GM23338 (cell line): ENCODE results near the gene FRAT2. TPM values are rescaled to one million over a fixed set of nuclear protein-coding genes. Genes with fewer than 3 reads are reported as not detected.

Source experiments
- ATAC-seq: fragments of 200-7000 bp; cut with Tn5 transposase; 3 replicates; pipeline ENCODE4 v1.9.1; 2020
- DNase-seq: peaks from one replicate; pipeline ENCODE4 v3.0.0-alpha.2; 2015; ENCODE audit warnings: low spot score
- H2AFZ ChIP-seq: fragments of 200-600 bp; sonication (generic); 2 replicates; pipeline ENCODE4 v1.8.0; 2016; ENCODE audit warnings: antibody characterized with exemption, mild to moderate bottlenecking, moderate library complexity
- H3F3A ChIP-seq: fragments of 200-600 bp; sonication (generic); replicated peaks from 2 replicates; pipeline ENCODE4 v1.8.0; 2017; ENCODE audit warnings: antibody characterized with exemption, mixed run types, low read depth
- H3K27ac ChIP-seq: fragments of 200-600 bp; sonication (generic); 2 replicates; pipeline ENCODE4 v1.6.1; 2016; ENCODE audit warnings: low read depth
- H3K27me3 ChIP-seq: fragments of 200-600 bp; sonication (generic); 2 replicates; pipeline ENCODE4 v1.8.0; 2016; ENCODE audit warnings: mild to moderate bottlenecking, mixed run types, moderate library complexity; ENCODE audit not compliant: insufficient read depth
- H3K36me3 ChIP-seq: fragments of 200-600 bp; sonication (generic); 2 replicates; pipeline ENCODE4 v1.8.0; 2016; ENCODE audit warnings: mild to moderate bottlenecking; ENCODE audit not compliant: insufficient read depth
- H3K4me1 ChIP-seq: fragments of 200-600 bp; sonication (generic); 2 replicates; pipeline ENCODE4 v1.8.0; 2016; ENCODE audit warnings: mild to moderate bottlenecking, moderate library complexity; ENCODE audit not compliant: insufficient read depth
- H3K4me2 ChIP-seq: fragments of 200-600 bp; sonication (generic); 2 replicates; pipeline ENCODE4 v1.7.1; 2017; ENCODE audit warnings: mixed run types
- H3K4me3 ChIP-seq: fragments of 200-600 bp; sonication (generic); 2 replicates; pipeline ENCODE4 v1.6.1; 2016; ENCODE audit warnings: mixed run types
- H3K79me2 ChIP-seq: fragments of 200-600 bp; sonication (generic); replicated peaks from 2 replicates; pipeline ENCODE4 v1.8.0; 2017; ENCODE audit warnings: mild to moderate bottlenecking; ENCODE audit not compliant: insufficient read depth
- H3K9me2 ChIP-seq: fragments of 200-600 bp; sonication (generic); 2 replicates; pipeline ENCODE4 v1.8.0; 2017; ENCODE audit not compliant: insufficient read depth
- H4K20me1 ChIP-seq: fragments of 200-600 bp; sonication (generic); replicated peaks from 2 replicates; pipeline ENCODE4 v1.8.0; 2017; ENCODE audit warnings: mild to moderate bottlenecking; ENCODE audit not compliant: insufficient read depth
- H3K27ac Mint-ChIP-seq: 2 replicates; pipeline ENCODE4 v1.8.0; 2020; ENCODE audit warnings: inconsistent platforms, mild to moderate bottlenecking, moderate library complexity, mixed read lengths
- H3K27me3 Mint-ChIP-seq: 3 replicates; pipeline ENCODE4 v1.8.0; 2022; ENCODE audit warnings: low read depth, mild to moderate bottlenecking, moderate library complexity, mixed read lengths, inconsistent platforms; ENCODE audit not compliant: insufficient read depth, poor library complexity
- H3K36me3 Mint-ChIP-seq: 3 replicates; pipeline ENCODE4 v1.8.0; 2021; ENCODE audit warnings: low read depth, mild to moderate bottlenecking, inconsistent platforms, moderate library complexity, mixed read lengths
- H3K4me1 Mint-ChIP-seq: 3 replicates; pipeline ENCODE4 v1.8.0; 2020; ENCODE audit warnings: mild to moderate bottlenecking, inconsistent platforms, mixed read lengths
- H3K4me3 Mint-ChIP-seq: 3 replicates; pipeline ENCODE4 v1.8.0; 2021; ENCODE audit warnings: moderate library complexity, mild to moderate bottlenecking, inconsistent platforms, mixed read lengths
- H3K9me3 Mint-ChIP-seq: 3 replicates; pipeline ENCODE4 v1.8.0; 2020; ENCODE audit warnings: moderate library complexity, mild to moderate bottlenecking, inconsistent platforms, mixed read lengths
- CREB1 ChIP-seq: fragments of 250-450 bp; sonication (Bioruptor Pico); IDR thresholded peaks from 2 replicates; pipeline ENCODE4 v1.5.0; 2020; ENCODE audit warnings: low read depth, mild to moderate bottlenecking, moderate library complexity
- ETS1 ChIP-seq: IDR thresholded peaks from 2 replicates; pipeline ENCODE4 v1.6.1; 2016; ENCODE audit warnings: antibody characterized with exemption
- EZH2 ChIP-seq: fragments of 200-600 bp; sonication (generic); IDR thresholded peaks from one replicate; pipeline ENCODE4 v1.8.0; 2017; ENCODE audit warnings: antibody characterized with exemption, mild to moderate bottlenecking, low read depth; ENCODE audit not compliant: unreplicated experiment
- EZH2phosphoT487 ChIP-seq: fragments of 200-600 bp; sonication (generic); IDR thresholded peaks from one replicate; pipeline ENCODE4 v1.8.1; 2018; ENCODE audit warnings: antibody characterized with exemption; ENCODE audit not compliant: unreplicated experiment
- JUNB ChIP-seq: IDR thresholded peaks from one replicate; pipeline ENCODE4 v1.6.1; 2016; ENCODE audit warnings: antibody characterized with exemption; ENCODE audit not compliant: unreplicated experiment
- NANOG ChIP-seq: IDR thresholded peaks from 2 replicates; pipeline ENCODE4 v1.6.1; 2016; ENCODE audit warnings: antibody characterized with exemption, borderline replicate concordance
- POLR2AphosphoS5 ChIP-seq: IDR thresholded peaks from 2 replicates; pipeline ENCODE4 v1.6.1; 2016; ENCODE audit warnings: antibody characterized with exemption, low read depth
- REST ChIP-seq: IDR thresholded peaks from one replicate; pipeline ENCODE4 v1.6.1; 2018; ENCODE audit warnings: antibody characterized with exemption; ENCODE audit not compliant: unreplicated experiment
- STAT1 ChIP-seq: IDR thresholded peaks from one replicate; pipeline ENCODE4 v1.6.1; 2016; ENCODE audit warnings: antibody characterized with exemption; ENCODE audit not compliant: unreplicated experiment
- ZNF114 ChIP-seq: fragments of 250-450 bp; sonication (Bioruptor Pico); IDR thresholded peaks from 2 replicates; pipeline ENCODE4 v1.5.0; 2020; ENCODE audit warnings: mild to moderate bottlenecking, moderate library complexity
- ZNF331 ChIP-seq: fragments of 250-450 bp; sonication (Bioruptor Pico); IDR thresholded peaks from 2 replicates; pipeline ENCODE4 v1.5.0; 2020; ENCODE audit warnings: low read depth, mild to moderate bottlenecking, moderate library complexity
- polyA plus RNA-seq: library from polyadenylated mRNA; unstranded; fragments of >200 nt; fragmentation: Nextera tagmentation; extraction: Ambion mirVana; gene quantifications from 2 replicates; pipeline ENCODE4 v1.2.1, GENCODE V29; 2016
- total RNA-seq: library from RNA; depleted of rRNA; stranded (reverse); fragments of >200 nt; shearing (Covaris generic); gene quantifications from 2 replicates; pipeline ENCODE4 v1.2.3, GENCODE V29; 2014
- TF ChIP-seq, protein P1 (sequence below): fragments of 250-450 bp; sonication (Bioruptor Pico); IDR thresholded peaks from 2 replicates; pipeline ENCODE4 v1.5.0; 2020; ENCODE audit warnings: mild to moderate bottlenecking, moderate library complexity
- TF ChIP-seq, protein P2 (sequence below), 2 experiments: fragments of 200-600 bp in 1 of 2; sonication (generic) in 1 of 2; conservative IDR thresholded peaks; 2 replicates each; pipeline versions ENCODE4 v1.5.1 to v1.6.1; 2016 to 2017; ENCODE audit warnings: antibody characterized with exemption in 2 of 2, low read depth in 2 of 2, mild to moderate bottlenecking in 2 of 2, moderate library complexity in 1 of 2

FRAT2 gene
- total and polyA plus RNA-seq, 2 experiments from 2014 or later: 24.5 to 109 TPM

DNA sequence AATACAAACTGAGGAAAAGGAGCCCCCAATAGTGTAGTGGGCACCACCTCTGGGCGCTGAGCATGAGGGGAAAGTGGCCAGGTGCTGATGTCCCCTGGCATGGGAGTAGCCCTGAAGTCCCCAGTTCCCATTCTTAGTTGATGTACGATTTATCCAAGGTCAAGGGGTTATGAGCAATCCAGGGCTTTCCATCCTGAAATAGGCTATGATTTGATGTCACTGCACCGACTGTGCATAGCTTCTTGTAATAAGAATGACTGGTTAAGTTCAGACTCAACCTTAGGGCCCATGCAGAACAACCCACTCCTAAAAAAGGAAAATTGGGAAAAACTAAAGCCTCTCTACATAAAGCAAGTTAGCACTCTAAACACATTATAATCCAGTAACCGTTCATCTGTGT lies 11.0 kb downstream of the FRAT2 start:
- Histone ChIP-seq H3F3A (peaks cover 28% of the 10 kb centered on the region), H3K9me2 (no peaks in the 10 kb centered on the region), H3K4me2 (no peak overlapping the region), H3K4me1 (peaks cover 44% of the 10 kb centered on the region), H2AFZ (no peak overlapping the region), H3K27me3 (peaks cover 28% of the 10 kb centered on the region), H4K20me1 (peaks cover 6% of the 10 kb centered on the region), H3K27ac (no peak overlapping the region), H3K36me3 (no peaks in the 10 kb centered on the region), H3K79me2 (0 out of 2 replicates have a peak, but pooled peaks cover 2% of the 10 kb centered on the region), H3K4me3 (no peak overlapping the region)
- TF ChIP-seq, protein P1, sequence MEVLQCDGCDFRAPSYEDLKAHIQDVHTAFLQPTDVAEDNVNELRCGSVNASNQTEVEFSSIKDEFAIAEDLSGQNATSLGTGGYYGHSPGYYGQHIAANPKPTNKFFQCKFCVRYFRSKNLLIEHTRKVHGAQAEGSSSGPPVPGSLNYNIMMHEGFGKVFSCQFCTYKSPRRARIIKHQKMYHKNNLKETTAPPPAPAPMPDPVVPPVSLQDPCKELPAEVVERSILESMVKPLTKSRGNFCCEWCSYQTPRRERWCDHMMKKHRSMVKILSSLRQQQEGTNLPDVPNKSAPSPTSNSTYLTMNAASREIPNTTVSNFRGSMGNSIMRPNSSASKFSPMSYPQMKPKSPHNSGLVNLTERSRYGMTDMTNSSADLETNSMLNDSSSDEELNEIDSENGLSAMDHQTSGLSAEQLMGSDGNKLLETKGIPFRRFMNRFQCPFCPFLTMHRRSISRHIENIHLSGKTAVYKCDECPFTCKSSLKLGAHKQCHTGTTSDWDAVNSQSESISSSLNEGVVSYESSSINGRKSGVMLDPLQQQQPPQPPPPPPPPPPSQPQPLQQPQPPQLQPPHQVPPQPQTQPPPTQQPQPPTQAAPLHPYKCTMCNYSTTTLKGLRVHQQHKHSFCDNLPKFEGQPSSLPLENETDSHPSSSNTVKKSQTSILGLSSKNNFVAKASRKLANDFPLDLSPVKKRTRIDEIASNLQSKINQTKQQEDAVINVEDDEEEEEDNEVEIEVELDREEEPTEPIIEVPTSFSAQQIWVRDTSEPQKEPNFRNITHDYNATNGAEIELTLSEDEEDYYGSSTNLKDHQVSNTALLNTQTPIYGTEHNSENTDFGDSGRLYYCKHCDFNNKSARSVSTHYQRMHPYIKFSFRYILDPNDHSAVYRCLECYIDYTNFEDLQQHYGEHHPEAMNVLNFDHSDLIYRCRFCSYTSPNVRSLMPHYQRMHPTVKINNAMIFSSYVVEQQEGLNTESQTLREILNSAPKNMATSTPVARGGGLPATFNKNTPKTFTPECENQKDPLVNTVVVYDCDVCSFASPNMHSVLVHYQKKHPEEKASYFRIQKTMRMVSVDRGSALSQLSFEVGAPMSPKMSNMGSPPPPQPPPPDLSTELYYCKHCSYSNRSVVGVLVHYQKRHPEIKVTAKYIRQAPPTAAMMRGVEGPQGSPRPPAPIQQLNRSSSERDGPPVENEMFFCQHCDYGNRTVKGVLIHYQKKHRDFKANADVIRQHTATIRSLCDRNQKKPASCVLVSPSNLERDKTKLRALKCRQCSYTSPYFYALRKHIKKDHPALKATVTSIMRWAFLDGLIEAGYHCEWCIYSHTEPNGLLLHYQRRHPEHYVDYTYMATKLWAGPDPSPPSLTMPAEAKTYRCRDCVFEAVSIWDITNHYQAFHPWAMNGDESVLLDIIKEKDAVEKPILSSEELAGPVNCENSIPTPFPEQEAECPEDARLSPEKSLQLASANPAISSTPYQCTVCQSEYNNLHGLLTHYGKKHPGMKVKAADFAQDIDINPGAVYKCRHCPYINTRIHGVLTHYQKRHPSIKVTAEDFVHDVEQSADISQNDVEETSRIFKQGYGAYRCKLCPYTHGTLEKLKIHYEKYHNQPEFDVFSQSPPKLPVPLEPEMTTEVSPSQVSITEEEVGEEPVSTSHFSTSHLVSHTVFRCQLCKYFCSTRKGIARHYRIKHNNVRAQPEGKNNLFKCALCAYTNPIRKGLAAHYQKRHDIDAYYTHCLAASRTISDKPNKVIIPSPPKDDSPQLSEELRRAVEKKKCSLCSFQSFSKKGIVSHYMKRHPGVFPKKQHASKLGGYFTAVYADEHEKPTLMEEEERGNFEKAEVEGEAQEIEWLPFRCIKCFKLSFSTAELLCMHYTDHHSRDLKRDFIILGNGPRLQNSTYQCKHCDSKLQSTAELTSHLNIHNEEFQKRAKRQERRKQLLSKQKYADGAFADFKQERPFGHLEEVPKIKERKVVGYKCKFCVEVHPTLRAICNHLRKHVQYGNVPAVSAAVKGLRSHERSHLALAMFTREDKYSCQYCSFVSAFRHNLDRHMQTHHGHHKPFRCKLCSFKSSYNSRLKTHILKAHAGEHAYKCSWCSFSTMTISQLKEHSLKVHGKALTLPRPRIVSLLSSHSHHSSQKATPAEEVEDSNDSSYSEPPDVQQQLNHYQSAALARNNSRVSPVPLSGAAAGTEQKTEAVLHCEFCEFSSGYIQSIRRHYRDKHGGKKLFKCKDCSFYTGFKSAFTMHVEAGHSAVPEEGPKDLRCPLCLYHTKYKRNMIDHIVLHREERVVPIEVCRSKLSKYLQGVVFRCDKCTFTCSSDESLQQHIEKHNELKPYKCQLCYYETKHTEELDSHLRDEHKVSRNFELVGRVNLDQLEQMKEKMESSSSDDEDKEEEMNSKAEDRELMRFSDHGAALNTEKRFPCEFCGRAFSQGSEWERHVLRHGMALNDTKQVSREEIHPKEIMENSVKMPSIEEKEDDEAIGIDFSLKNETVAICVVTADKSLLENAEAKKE: no peak
- TF ChIP-seq, protein P2, sequence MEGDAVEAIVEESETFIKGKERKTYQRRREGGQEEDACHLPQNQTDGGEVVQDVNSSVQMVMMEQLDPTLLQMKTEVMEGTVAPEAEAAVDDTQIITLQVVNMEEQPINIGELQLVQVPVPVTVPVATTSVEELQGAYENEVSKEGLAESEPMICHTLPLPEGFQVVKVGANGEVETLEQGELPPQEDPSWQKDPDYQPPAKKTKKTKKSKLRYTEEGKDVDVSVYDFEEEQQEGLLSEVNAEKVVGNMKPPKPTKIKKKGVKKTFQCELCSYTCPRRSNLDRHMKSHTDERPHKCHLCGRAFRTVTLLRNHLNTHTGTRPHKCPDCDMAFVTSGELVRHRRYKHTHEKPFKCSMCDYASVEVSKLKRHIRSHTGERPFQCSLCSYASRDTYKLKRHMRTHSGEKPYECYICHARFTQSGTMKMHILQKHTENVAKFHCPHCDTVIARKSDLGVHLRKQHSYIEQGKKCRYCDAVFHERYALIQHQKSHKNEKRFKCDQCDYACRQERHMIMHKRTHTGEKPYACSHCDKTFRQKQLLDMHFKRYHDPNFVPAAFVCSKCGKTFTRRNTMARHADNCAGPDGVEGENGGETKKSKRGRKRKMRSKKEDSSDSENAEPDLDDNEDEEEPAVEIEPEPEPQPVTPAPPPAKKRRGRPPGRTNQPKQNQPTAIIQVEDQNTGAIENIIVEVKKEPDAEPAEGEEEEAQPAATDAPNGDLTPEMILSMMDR (conservative IDR thresholded peaks at IDR 0.05; ENCODE audit: low read depth in 2 of 2): no peak
- TF ChIP-seq EZH2 (no peak), ZNF114 (no peak), EZH2phosphoT487 (no peak), CREB1 (CRISPR knock-in tag) (no peak), NANOG (no peak), ZNF331 (CRISPR knock-in tag) (no peak), REST (no peak), ETS1 (no peak), JUNB (no peak), STAT1 (no peak), POLR2AphosphoS5 (no peak)
- ATAC-seq (no peak), DNase-seq (no peak)
- no peaks in the 10 kb centered on the region for H3K36me3 Mint-ChIP-seq
- H3K27ac Mint-ChIP-seq: no peak overlapping the region
- H3K4me3 Mint-ChIP-seq: no peak overlapping the region
- H3K4me1 Mint-ChIP-seq: peaks cover 39% of the 10 kb centered on the region
- H3K27me3 Mint-ChIP-seq: peaks cover 38% of the 10 kb centered on the region
- H3K9me3 Mint-ChIP-seq: no peaks in the 10 kb centered on the region
